Measurements from ENCODE around the gene PTPRN2. TPM values are rescaled to one million over a fixed set of nuclear protein-coding genes. Genes with fewer than 3 reads are reported as not detected.

The PTPRN2 gene
- total and polyA plus RNA-seq, 8 donors = 4.9 to 136 (median 46.8) TPM

DNA sequence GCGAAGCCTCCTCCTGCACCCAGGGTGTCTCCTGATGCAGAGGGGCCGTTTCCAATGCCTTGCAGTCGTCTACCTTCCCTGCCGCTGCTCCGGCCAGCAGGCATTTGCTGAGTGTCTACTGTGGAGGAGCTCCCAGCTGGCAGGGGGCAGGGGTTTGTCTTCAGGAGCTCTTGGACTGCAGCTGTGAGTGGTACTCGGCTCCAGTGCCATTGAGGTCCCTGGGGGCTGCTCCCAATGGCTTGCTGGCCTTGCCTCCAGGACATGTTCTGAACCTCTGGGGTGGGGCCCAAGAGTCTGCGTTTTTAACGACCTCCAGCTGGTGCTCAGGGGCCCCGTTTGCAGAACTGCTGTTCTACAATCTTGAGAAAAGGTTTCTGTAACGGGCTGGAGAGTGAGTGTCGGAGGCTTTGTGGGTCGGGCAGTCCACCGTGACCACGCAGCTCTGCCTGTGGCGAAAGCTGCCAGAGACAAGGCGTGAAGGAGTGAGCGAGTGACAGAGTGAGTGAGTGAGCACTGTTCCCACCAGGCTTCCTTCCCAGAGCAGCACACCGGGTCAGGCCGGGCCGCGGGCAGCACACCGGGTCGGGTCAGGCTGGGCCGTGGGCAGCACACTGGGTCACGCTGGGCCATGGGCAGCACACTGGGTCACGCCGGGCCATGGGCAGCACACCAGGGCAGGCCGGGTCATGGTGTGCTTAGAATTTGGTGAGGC is 520.2 kb downstream of the PTPRN2 start:
- no peak for DNase-seq
- Histone ChIP-seq H3K9me3 (peaks cover 0 to 9% (median 4%) of the 10 kb centered on the region in 4 donors), H3K4me1 (no peaks in the 10 kb centered on the region), H3K4me3 (no peak overlapping the region), H3K27me3 (no peaks in the 10 kb centered on the region), H3K36me3 (no peaks in the 10 kb centered on the region), H3K27ac (no peak overlapping the region)
- 85 to 89% (median 87%) methylated on average over 27 to 28 of the region's 28 CpGs for WGBS, 5 donors
- no peak for TF ChIP-seq POLR2A (IDR thresholded peaks at IDR 0.05)
- no peak for TF ChIP-seq POLR2AphosphoS5 (IDR thresholded peaks at IDR 0.05)
- TF ChIP-seq EP300 (IDR thresholded peaks at IDR 0.05) = no peak
- TF ChIP-seq, protein P1, sequence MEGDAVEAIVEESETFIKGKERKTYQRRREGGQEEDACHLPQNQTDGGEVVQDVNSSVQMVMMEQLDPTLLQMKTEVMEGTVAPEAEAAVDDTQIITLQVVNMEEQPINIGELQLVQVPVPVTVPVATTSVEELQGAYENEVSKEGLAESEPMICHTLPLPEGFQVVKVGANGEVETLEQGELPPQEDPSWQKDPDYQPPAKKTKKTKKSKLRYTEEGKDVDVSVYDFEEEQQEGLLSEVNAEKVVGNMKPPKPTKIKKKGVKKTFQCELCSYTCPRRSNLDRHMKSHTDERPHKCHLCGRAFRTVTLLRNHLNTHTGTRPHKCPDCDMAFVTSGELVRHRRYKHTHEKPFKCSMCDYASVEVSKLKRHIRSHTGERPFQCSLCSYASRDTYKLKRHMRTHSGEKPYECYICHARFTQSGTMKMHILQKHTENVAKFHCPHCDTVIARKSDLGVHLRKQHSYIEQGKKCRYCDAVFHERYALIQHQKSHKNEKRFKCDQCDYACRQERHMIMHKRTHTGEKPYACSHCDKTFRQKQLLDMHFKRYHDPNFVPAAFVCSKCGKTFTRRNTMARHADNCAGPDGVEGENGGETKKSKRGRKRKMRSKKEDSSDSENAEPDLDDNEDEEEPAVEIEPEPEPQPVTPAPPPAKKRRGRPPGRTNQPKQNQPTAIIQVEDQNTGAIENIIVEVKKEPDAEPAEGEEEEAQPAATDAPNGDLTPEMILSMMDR (IDR thresholded peaks at IDR 0.05) = no peak
- intact Hi-C loops (cut with DNase I; ENCODE audit: low total_unique reads) = no loop called here

DNA sequence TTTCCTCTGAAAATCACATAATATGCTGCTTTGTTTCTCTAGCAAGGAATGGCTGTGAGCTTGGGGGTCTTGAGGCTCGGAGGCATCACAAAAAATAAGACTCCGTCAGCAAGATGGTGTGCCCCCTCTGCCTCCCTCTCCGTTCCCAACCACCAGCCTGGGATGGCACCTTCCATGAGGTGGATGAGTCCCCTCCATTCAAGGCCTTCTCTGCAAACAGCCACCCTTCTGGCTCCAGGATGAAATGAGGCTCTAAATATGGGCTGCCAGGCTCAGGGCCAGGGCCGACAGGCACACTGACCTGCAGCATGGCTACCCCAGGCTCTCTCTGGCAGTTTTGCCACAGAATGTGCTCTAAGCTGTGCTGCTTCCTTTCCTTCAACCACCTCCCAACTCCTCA is 521.5 kb downstream of the PTPRN2 start:
- DNase-seq = no peak
- intact Hi-C loops (cut with DNase I; ENCODE audit: low total_unique reads) = no loop called here
- 85 to 95% (median 91%) methylated on average over 4 of the region's 4 CpGs for WGBS, 5 donors

DNA sequence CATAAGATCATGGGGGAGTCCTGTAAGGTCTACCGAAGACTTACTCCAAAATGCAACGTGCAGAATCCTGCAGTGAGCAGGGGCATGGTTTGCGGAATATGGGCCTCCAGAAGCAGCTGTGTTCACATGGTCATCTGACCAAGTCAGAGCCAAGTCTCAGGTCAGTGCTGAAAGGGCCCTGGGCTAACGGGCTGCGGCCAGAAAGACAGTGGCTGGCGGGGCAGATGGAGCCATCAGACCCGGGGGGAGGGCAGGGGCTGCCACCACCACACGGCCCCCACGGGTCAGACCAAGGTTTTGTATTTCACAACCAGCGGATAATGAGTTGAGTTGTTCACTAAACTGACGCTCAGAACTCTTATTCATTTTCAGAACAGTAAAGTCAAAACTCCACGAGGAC is 522.3 kb downstream of the PTPRN2 start:
- 84 to 92% (median 88%) methylated on average over 12 of the region's 12 CpGs for WGBS, 5 donors
- no peaks in the 10 kb centered on the region for H3K36me3 ChIP-seq
- TF ChIP-seq EP300 (IDR thresholded peaks at IDR 0.05) (no peak), POLR2A (IDR thresholded peaks at IDR 0.05) (no peak), POLR2AphosphoS5 (IDR thresholded peaks at IDR 0.05) (no peak)
- TF ChIP-seq, protein P1 (IDR thresholded peaks at IDR 0.05) = no peak
- no peak overlapping the region for H3K27ac ChIP-seq
- H3K27me3 ChIP-seq = no peaks in the 10 kb centered on the region
- no peak for DNase-seq
- peaks cover 0 to 12% (median 11%) of the 10 kb centered on the region in 4 donors for H3K9me3 ChIP-seq
- intact Hi-C loops (cut with DNase I; ENCODE audit: low total_unique reads) = no loop called here
- no peak overlapping the region for H3K4me3 ChIP-seq
- no peaks in the 10 kb centered on the region for H3K4me1 ChIP-seq

More for the DNA sequence above, 521.5 kb downstream of the PTPRN2 start:
- Histone ChIP-seq H3K36me3 (no peaks in the 10 kb centered on the region), H3K27me3 (no peaks in the 10 kb centered on the region), H3K27ac (no peak overlapping the region), H3K4me1 (no peaks in the 10 kb centered on the region), H3K9me3 (peaks cover 0 to 12% (median 11%) of the 10 kb centered on the region in 4 donors), H3K4me3 (no peak overlapping the region)
- TF ChIP-seq, protein P1 (IDR thresholded peaks at IDR 0.05) = no peak
- TF ChIP-seq POLR2AphosphoS5 (IDR thresholded peaks at IDR 0.05) = no peak
- TF ChIP-seq EP300 (IDR thresholded peaks at IDR 0.05) = no peak
- TF ChIP-seq POLR2A (IDR thresholded peaks at IDR 0.05) = no peak

DNA sequence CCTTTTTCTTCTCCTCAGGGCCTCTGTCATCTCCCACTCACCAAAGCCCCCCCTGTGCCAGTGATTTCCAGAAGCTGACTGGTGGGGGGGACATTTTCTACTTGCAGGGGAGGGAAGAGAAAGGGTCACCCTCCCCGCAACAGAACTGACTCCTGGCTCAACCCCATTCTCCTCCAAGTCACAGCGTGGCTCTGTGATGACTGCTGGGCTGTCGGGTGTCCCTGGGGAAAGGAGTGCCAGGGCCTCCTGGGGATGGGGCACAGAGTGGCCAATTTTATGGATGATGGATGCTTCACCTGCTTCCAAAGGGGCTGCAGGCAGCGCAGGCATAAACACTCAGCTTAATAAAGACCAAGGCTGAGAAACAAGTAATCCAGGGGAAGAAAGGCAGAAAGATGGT is 523.0 kb downstream of the PTPRN2 start:
- Histone ChIP-seq H3K36me3 (no peaks in the 10 kb centered on the region), H3K27ac (no peak overlapping the region), H3K4me1 (no peaks in the 10 kb centered on the region), H3K27me3 (no peaks in the 10 kb centered on the region), H3K9me3 (peaks cover 0 to 12% (median 11%) of the 10 kb centered on the region in 4 donors), H3K4me3 (no peak overlapping the region)
- 72 to 93% (median 89%) methylated on average over 4 of the region's 4 CpGs for whole genome bisulfite sequencing, 5 donors
- no peak for DNase-seq
- TF ChIP-seq, protein P1 (IDR thresholded peaks at IDR 0.05) = no peak
- TF ChIP-seq EP300 (IDR thresholded peaks at IDR 0.05) = no peak
- no peak for TF ChIP-seq POLR2A (IDR thresholded peaks at IDR 0.05)
- no peak for TF ChIP-seq POLR2AphosphoS5 (IDR thresholded peaks at IDR 0.05)
- intact Hi-C loops (cut with DNase I; ENCODE audit: low total_unique reads) = no loop called here
